Caco-2 (cell line): ENCODE results near the gene IL21R. TPM values are rescaled to one million over a fixed set of nuclear protein-coding genes. Genes with fewer than 3 reads are reported as not detected.

Experiments
- BruUV-seq: library from RNA; stranded (reverse); fragments of 400-500 nt; replicated peaks from 2 replicates; lab custom pipeline; 2021; lab: Mats Ljungman, UMichigan
- CTCF ChIA-PET: fragments of 300-600 bp; sonication (Branson Sonifier 250); formaldehyde crosslinking; loops from one replicate; lab custom pipeline; 2022; ENCODE audit warnings: antibody characterized with exemption; lab: Charles Lee
- POLR2A ChIA-PET: fragments of 300-600 bp; sonication (Branson Sonifier 250); formaldehyde crosslinking; loops from one replicate; lab custom pipeline; 2022; ENCODE audit warnings: antibody characterized with exemption; lab: Charles Lee
- DNase-seq, 2 experiments: peaks; one replicate each; pipeline versions ENCODE4 v3.0.0 to v3.0.0-alpha.2; 2020 to 2022
- H3K27me3 ChIP-seq: replicated peaks from 2 replicates; pipeline ENCODE4 v1.6.0; 2011; ENCODE audit warnings: low read length; ENCODE audit not compliant: control insufficient read depth, insufficient read depth
- H3K36me3 ChIP-seq: 2 replicates; pipeline ENCODE4 v1.5.1; 2011; ENCODE audit warnings: low read length; ENCODE audit not compliant: control insufficient read depth, insufficient read depth
- H3K4me1 ChIP-seq: fragments of 250-450 bp; sonication (Bioruptor Pico); 2 replicates; pipeline ENCODE4 v1.5.1; 2020; ENCODE audit warnings: mild to moderate bottlenecking
- H3K4me3 ChIP-seq: 2 replicates; pipeline ENCODE4 v1.5.1; 2011; ENCODE audit warnings: low read depth, mild to moderate bottlenecking, control low read depth, low read length
- H3K9me3 ChIP-seq: fragments of 250-450 bp; sonication (Bioruptor Pico); 2 replicates; pipeline ENCODE4 v1.5.1; 2020; ENCODE audit warnings: mild to moderate bottlenecking, moderate library complexity
- H3K27ac Mint-ChIP-seq: one replicate; pipeline ENCODE4 v1.8.0; 2022; ENCODE audit warnings: mixed read lengths; ENCODE audit not compliant: unreplicated experiment
- H3K27me3 Mint-ChIP-seq: one replicate; pipeline ENCODE4 v1.8.0; 2022; ENCODE audit warnings: mixed read lengths; ENCODE audit not compliant: insufficient read depth, unreplicated experiment
- H3K36me3 Mint-ChIP-seq: one replicate; pipeline ENCODE4 v1.8.0; 2022; ENCODE audit warnings: mild to moderate bottlenecking, mixed read lengths; ENCODE audit not compliant: insufficient read depth, unreplicated experiment
- H3K4me1 Mint-ChIP-seq: one replicate; pipeline ENCODE4 v1.8.0; 2022; ENCODE audit warnings: low read depth, mixed read lengths; ENCODE audit not compliant: unreplicated experiment
- H3K4me3 Mint-ChIP-seq: one replicate; pipeline ENCODE4 v1.8.0; 2022; ENCODE audit warnings: mild to moderate bottlenecking, moderate library complexity, mixed read lengths; ENCODE audit not compliant: unreplicated experiment
- H3K9me3 Mint-ChIP-seq: one replicate; pipeline ENCODE4 v1.8.0; 2022; ENCODE audit warnings: mixed read lengths; ENCODE audit not compliant: unreplicated experiment
- CTCF ChIP-seq, 2 experiments: fragments of 200-600 bp in 1 of 2; IDR thresholded peaks; 1 replicate in 1 of 2; 2 replicates in 1 of 2; pipeline versions ENCODE4 v1.5.1 to v1.8.0; 2011 to 2022; ENCODE audit warnings: antibody characterized with exemption in 1 of 2, control low read depth in 1 of 2, inconsistent platforms in 1 of 2, low read depth in 1 of 2, low read length in 1 of 2, mild to moderate bottlenecking in 1 of 2, moderate library complexity in 1 of 2; ENCODE audit not compliant: insufficient read depth in 1 of 2, severe bottlenecking in 1 of 2, unreplicated experiment in 1 of 2
- intact Hi-C: fragments of 100-400 bp; cut with micrococcal nuclease; formaldehyde crosslinking; loops from one replicate; pipeline ENCODE4 v1.10.0; 2022; ENCODE audit not compliant: unreplicated experiment
- total RNA-seq: library from RNA; stranded (reverse); gene quantifications from 2 replicates; pipeline ENCODE4 v1.2.3, GENCODE V29; 2022

The IL21R gene
- total RNA-seq, 1 experiment from 2014 or later: 0.07 TPM

GRCh38 chr16:27369806-27370205, 32.2 kb upstream of the IL21R start:
- no peaks in the 10 kb centered on the region for H3K9me3 ChIP-seq
- Mint-ChIP-seq H3K27me3 (no peaks in the 10 kb centered on the region), H3K27ac (no peak overlapping the region), H3K36me3 (peaks cover 3% of the 10 kb centered on the region), H3K9me3 (peaks cover 9% of the 10 kb centered on the region), H3K4me3 (no peak overlapping the region), H3K4me1 (peaks cover 6% of the 10 kb centered on the region)
- DNase-seq: no peak
- BruUV-seq: no TSS peak
- no peak overlapping the region for H3K4me3 ChIP-seq
- ChIA-PET CTCF (interaction anchor here (0.9 kb wide), 1 partner anchor 144 kb away, joined by 3 read pairs; no protein-coding TSS in a partner anchor), POLR2A (no interaction called here)
- TF ChIP-seq CTCF (IDR thresholded peaks at IDR 0.05; ENCODE audit: insufficient read depth in 1 of 2, low read depth in 1 of 2, low read length in 1 of 2, severe bottlenecking in 1 of 2, unreplicated experiment in 1 of 2): no peak
- H3K4me1 ChIP-seq: peaks cover 17% of the 10 kb centered on the region
- intact Hi-C loops: loop anchor here (5.0 kb wide), 1 partner anchor 87 kb away; no protein-coding TSS in a partner anchor
- H3K27me3 ChIP-seq: no peaks in the 10 kb centered on the region
- H3K36me3 ChIP-seq: no peaks in the 10 kb centered on the region

GRCh38 chr16:27370318-27370717, 31.7 kb upstream of the IL21R start:
- H3K4me3 ChIP-seq: no peak overlapping the region
- no peaks in the 10 kb centered on the region for H3K9me3 ChIP-seq
- Mint-ChIP-seq H3K27me3 (no peaks in the 10 kb centered on the region), H3K4me3 (no peak overlapping the region), H3K9me3 (peaks cover 9% of the 10 kb centered on the region), H3K4me1 (peaks cover under 1% of the 10 kb centered on the region), H3K27ac (no peak overlapping the region), H3K36me3 (no peaks in the 10 kb centered on the region)
- BruUV-seq: no TSS peak
- ChIA-PET POLR2A (no interaction called here), CTCF (no interaction called here)
- no peaks in the 10 kb centered on the region for H3K27me3 ChIP-seq
- intact Hi-C loops: no loop called here
- TF ChIP-seq CTCF (IDR thresholded peaks at IDR 0.05; ENCODE audit: insufficient read depth in 1 of 2, low read depth in 1 of 2, low read length in 1 of 2, severe bottlenecking in 1 of 2, unreplicated experiment in 1 of 2): no peak
- peaks cover 12% of the 10 kb centered on the region for H3K4me1 ChIP-seq
- DNase-seq: no peak
- H3K36me3 ChIP-seq: no peaks in the 10 kb centered on the region

- H3K9me3 ChIP-seq: no peaks in the 10 kb centered on the region
- H3K36me3 ChIP-seq: no peaks in the 10 kb centered on the region
- no peak overlapping the region for H3K27ac Mint-ChIP-seq
- no peaks in the 10 kb centered on the region for H3K27me3 Mint-ChIP-seq
- no peaks in the 10 kb centered on the region for H3K4me1 ChIP-seq
- H3K27me3 ChIP-seq: no peaks in the 10 kb centered on the region
- POLR2A ChIA-PET: no interaction called here
- intact Hi-C loops: no loop called here
- no TSS peak for BruUV-seq
- H3K4me3 Mint-ChIP-seq: no peak overlapping the region
- no peaks in the 10 kb centered on the region for H3K36me3 Mint-ChIP-seq
- no peak overlapping the region for H3K4me3 ChIP-seq
- DNase-seq: no peak
- peaks cover 9% of the 10 kb centered on the region for H3K9me3 Mint-ChIP-seq
- CTCF ChIA-PET: no interaction called here
- H3K4me1 Mint-ChIP-seq: no peaks in the 10 kb centered on the region
- no peak for TF ChIP-seq CTCF (IDR thresholded peaks at IDR 0.05; ENCODE audit: insufficient read depth in 1 of 2, low read depth in 1 of 2, low read length in 1 of 2, severe bottlenecking in 1 of 2, unreplicated experiment in 1 of 2)
Observed at GRCh38 chr16:27373312-27373711, 28.7 kb upstream of the IL21R start.
